ENCODE data around the gene SMOC1.

DNA sequence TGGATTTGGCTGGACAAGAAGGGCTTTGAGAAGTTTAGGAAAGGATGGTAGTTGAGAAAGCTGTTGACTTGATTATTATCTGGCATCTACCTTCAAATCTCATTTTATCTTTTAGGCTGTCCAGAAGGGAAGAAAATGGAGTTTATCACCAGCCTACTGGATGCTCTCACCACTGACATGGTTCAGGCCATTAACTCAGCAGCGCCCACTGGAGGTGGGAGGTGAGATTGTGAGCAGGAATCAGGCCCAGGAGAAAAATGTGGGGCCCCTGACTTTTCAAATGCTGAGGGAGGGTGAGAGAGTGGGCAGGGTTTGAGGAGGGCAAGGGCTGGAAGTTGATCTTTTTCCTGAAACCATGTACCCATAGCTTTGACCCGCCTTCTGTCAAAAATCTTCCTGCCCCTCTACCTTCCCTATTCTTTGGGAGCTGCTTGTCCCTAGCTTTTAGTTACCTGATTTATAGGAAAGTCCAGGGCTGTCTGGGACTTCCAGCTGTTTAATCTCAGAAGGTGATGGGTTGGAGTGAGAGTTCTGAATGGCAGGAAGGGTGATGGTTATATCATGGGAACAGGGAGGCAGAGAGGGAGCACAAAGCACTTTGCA is 134.2 kb downstream of the SMOC1 start:
- TF ChIP-seq, protein P1, sequence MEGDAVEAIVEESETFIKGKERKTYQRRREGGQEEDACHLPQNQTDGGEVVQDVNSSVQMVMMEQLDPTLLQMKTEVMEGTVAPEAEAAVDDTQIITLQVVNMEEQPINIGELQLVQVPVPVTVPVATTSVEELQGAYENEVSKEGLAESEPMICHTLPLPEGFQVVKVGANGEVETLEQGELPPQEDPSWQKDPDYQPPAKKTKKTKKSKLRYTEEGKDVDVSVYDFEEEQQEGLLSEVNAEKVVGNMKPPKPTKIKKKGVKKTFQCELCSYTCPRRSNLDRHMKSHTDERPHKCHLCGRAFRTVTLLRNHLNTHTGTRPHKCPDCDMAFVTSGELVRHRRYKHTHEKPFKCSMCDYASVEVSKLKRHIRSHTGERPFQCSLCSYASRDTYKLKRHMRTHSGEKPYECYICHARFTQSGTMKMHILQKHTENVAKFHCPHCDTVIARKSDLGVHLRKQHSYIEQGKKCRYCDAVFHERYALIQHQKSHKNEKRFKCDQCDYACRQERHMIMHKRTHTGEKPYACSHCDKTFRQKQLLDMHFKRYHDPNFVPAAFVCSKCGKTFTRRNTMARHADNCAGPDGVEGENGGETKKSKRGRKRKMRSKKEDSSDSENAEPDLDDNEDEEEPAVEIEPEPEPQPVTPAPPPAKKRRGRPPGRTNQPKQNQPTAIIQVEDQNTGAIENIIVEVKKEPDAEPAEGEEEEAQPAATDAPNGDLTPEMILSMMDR (IDR thresholded peaks at IDR 0.05): peak; percentile 90
- TF ChIP-seq ZFX (IDR thresholded peaks at IDR 0.05; ENCODE audit: borderline replicate concordance): no peak
